ENCODE data around the gene XRRA1.
"Not testable (repeated sequence)": the region's sequence is repeated elsewhere in the genome, so short reads cannot be mapped to it uniquely, and the experiment has no call there.

XRRA1 gene

DNA sequence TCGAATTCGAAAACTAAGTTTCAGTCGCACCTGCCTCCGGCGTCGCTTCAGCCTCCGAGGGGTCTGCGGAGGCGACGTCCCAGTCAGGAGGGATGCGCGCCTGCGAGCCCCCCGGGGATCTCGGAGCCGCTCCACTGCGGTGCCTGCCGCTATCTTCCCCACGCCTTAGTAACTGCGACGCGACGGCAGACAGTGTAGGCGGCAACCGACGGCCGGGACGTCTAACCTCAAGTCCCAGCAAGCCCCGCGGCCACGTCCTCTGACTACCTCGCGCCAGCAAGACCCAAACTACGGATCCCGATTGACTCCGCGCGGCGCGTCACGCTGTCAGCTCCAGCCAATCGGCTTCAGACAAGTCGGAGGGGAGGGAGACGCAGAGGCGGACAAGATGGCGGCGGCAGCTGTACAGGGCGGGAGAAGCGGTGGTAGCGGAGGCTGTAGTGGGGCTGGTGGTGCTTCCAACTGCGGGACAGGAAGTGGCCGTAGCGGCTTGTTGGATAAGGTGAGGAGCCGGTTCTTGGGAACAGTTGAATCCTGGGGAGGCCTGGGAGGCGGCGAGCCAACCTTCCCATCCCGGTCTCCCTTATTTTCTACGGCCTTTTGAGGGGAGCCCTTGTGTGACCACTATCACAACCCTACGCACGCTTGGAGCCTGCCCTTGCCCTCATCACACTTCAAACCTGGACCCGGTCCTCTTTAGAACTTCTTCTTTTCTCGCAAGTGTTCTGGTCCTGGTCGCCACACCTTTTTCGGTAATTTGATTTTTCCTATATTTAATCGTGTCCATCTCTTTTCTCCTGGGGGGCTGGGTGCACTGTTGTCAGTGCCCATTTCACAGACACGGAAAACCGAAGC, at the start of gene XRRA1, which contains the start of gene SPCS2:
Gene XRRA1 (minus strand): TSS at position 194 of the 855 bp plus-strand sequence. CDS start 8,213 bp downstream, outside the sequence.
Gene SPCS2 (plus strand): TSS at position 369 of the 855 bp plus-strand sequence. CDS start 20 bp downstream, at position 389.
- peak; percentile 80 for DNase-seq

- no peak for DNase-seq
Observed at GRCh38 chr11:74992852-74993251, 44.0 kb upstream of the XRRA1 start.

- no peak for DNase-seq
Observed at GRCh38 chr11:74990941-74991340, 42.0 kb upstream of the XRRA1 start.

DNA sequence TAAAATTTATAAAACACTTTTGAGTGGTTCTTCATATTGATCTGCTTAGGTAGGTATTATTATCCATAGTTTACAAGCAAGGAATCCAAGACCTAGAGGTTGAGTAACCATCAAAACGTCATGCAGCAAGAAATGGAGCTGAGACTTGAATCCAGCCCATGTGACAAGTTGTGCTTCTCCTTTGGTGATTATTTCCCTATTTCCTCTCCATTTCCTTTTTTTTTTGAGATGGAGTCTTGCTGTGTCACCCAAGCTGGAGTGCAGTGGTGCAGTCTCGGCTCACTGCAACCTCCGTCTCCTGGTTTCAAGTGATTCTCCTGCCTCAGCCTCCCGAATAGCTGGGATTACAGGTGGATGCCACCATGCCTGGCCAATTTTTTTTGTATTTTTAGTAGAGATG, 41.3 kb upstream of the XRRA1 start:
- not testable (repeated sequence) for DNase-seq

DNA sequence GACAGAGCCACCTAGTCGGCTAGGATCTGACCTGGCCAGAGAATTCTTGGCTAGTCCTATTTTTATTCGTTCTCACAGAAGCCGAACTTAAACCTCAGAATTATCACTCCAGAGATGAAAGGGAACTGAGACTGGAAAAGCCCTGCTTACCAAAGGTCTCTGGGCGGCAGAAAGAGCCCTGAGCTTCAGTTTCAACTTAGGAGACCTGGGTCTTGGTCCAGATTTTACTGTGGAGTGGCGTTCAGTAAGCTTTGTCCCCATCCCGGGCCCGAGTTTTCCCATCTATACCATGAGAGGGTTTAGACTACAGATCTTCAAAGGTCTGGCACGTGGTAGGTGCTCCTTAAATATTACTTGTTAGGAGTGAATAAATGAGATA, 40.4 kb upstream of the XRRA1 start:
- DNase-seq, result no peak

DNA sequence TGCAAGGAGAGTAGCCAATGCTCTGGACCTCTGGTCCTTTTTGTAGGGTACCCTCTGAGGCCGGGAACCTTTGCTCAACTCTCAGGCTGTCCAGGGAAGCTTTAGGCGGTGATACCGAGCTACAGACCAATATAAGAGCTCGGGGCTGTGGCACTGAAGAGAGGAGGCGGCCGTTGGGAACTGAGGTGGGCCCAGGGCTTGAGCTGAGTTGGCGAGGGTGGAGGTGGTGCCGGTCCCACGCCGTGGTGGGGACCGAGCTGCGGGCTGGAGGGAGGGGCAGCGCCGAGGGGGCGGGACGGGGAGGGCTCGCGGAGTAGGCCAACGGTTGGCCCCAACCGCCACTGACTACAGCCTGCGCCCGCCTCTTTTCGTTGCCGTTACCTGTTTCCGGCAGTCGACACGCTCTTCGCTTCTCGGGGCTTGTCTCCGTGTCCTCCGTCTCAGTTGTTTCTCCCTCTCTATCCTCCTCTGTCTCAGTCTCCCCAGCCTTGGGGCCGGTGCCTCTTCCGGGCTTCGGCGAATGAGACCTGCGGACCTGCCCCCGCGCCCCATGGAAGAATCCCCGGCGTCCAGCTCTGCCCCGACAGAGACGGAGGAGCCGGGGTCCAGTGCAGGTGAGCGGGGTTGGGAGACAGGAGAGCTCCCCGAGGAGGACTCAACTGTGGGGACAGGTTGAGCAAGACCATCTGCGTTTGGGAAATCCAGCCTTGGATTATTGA, 39.8 kb upstream of the XRRA1 start, which contains the start of gene NEU3:
Gene NEU3 (plus strand): TSS at position 393 of the 719 bp plus-strand sequence. CDS start 128 bp downstream, at position 521.
- DNase-seq, result peak; percentile 50

GRCh38 chr11:74984730-74985129, 35.8 kb upstream of the XRRA1 start:
- DNase-seq, result no peak

- no peak for DNase-seq
Observed at GRCh38 chr11:74984070-74984469, 35.2 kb upstream of the XRRA1 start.

DNA sequence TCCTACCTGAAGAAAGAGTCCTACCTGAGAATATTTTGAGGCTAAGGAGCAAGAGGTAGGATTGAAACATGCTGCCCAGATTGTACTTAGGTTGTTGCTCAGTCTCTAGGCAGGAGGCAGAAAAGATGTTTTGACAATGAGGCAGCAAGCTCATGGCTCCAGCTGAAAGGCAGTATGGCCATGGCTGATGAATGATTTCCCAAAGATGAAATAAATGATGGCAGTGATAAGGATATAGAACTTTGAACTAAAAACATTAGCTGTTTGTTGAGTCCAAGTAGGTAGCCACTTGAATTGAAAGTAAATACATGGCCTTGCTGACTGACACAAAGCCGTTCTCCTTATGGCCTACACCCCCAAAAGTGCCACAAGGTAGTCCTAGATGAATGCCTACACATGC, 33.0 kb upstream of the XRRA1 start:
- no peak for DNase-seq

GRCh38 chr11:74980634-74981033, 31.7 kb upstream of the XRRA1 start:
- no peak for DNase-seq

- DNase-seq, result no peak
Observed at GRCh38 chr11:74978041-74978440, 29.1 kb upstream of the XRRA1 start.

GRCh38 chr11:74971424-74971823, 22.5 kb upstream of the XRRA1 start:
- DNase-seq, result no peak

- no peak for DNase-seq
Observed at GRCh38 chr11:74970852-74971395, 22.0 kb upstream of the XRRA1 start.

DNA sequence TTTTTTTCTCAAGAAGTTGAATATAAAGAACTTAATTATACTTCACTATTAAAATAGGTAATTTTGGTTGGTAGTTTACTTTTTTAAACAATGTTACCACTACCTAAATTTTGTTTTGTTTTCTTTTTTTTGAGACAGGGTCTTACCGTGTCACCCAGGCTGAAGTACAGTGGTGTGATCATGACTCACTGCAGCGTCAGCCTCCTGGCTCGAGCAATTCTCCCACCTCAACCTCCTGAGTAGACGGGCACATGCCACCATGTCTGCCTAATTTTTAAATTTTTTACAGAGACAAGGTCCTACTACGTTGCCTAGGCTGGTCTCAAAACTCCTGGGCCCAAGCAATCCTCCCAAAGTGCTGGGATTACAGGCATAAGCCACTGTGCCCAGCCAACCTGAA, 17.8 kb upstream of the XRRA1 start:
- no peak for DNase-seq

DNA sequence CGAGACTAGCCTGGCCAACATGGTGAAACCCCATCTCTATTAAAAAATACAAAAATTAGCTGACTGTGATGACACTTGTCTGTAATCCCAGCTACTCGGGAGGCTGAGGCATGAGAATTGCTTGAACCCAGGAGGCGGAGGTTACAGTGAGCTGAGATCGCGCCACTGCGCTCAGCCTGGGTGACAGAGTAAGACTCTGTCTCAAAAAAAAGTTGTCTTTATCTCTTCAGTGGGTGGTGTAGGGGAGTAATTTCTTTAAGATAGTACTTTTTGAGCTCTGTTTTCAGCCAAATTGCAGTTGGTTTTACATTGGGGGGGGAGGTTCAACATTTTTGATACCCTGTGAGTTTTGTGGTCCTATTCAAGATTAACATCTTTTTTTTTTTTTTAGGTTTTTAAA, 11.2 kb upstream of the XRRA1 start:
- not testable (repeated sequence) for DNase-seq

DNA sequence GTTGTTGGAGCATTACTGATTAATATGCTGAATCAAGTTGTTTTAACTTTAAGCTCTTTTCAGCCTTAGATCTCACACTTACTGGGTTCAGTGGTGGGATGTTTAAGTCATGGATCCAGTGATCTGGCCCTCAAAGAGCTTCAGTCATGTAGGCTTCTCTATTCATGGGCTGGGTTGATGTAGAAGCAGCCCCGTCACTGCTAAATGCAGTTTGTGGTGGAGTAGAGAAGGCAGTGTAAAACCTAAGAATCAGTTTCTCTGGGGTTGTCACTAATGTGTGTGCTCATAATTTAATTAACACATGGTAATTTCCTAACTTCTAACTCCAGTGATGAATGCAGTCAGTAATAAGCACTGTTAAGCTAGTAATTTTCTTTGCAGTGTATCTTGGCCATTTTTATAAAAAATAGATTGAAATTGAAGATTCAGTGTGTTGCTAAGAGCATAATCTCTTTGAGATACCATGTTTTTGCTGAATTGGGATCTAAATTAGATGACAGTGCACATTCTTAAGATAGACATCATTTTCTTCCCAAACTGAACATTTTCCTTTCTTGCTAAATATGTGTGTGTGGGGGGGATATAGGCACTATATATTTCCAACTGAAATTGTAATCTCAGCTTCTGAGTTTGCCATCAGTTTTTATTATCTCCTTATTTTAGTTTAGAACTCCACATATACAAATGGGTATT, 9.2 kb upstream of the XRRA1 start:
- no peak for DNase-seq

DNA sequence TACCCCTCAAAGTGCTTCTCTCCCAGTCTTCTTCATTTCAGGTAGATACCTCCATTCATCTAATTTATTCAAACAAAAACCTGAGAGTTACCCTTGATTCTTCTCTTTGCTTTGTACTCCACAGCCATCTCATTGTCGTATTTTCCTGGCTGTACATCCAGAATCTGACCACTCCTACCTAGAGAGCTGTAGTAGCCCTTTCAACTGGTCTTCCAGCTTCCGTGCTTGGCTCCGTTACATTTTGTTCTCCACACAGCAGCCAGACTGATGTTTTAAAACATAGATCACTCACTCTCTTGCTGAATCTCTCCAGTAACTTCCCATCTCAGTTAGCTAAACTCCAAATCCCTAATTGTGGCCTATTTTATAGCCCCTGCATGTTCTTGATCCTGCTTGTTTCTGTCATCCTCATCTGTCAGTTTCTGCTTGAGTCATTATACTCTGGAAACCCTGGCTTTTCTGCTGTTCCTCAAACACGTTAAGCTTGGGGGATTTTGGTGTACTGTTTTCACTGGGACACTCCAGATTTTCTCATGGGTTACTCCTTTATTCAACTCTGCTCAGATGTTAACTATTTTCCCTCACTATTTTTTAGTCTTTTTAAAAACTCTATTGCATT, 7.6 kb upstream of the XRRA1 start:
- no peak for DNase-seq

- DNase-seq, result no peak
Observed at GRCh38 chr11:74954199-74954598, 5.3 kb upstream of the XRRA1 start.

- no peak for DNase-seq
Observed at GRCh38 chr11:74953451-74953850, 4.6 kb upstream of the XRRA1 start.

DNA sequence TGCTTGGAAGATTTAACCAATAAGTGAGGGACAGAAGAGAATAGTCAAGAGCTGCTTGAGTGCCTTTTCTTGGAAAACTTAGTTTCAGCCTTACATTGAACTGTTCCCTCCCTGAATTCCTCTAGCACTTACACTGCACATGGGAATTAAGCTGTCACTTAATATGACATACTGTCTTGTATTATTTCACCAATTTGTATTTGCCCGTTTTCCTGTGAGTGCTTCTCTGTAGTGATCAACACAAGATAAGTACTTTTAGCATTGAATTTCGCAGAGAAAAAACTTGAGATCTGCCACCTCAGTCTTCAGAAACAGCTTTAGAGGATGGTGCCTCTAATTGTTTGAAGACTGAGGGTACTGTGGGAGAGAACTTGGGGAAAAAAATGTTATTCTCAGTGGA, 3.9 kb upstream of the XRRA1 start:
- no peak for DNase-seq

DNA sequence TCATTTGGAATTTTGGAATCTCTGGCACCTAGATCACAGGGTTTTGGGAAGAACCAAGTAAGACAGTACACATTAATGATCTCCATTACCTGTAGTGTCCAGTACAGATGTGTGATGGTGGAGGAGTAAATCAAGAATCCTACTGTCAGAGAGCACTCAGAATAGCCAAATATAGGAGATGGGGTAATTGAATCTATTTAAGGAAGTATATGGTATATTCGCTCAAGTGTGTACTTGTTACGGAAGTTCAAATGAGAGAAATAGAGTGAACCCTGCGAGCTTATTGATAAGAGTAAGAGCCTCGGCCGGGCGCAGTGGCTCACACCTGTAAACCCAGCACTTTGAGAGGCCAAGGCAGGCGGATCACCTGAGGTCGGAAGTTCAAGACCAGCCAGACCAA, 2.3 kb upstream of the XRRA1 start:
- DNase-seq, result no peak

DNA sequence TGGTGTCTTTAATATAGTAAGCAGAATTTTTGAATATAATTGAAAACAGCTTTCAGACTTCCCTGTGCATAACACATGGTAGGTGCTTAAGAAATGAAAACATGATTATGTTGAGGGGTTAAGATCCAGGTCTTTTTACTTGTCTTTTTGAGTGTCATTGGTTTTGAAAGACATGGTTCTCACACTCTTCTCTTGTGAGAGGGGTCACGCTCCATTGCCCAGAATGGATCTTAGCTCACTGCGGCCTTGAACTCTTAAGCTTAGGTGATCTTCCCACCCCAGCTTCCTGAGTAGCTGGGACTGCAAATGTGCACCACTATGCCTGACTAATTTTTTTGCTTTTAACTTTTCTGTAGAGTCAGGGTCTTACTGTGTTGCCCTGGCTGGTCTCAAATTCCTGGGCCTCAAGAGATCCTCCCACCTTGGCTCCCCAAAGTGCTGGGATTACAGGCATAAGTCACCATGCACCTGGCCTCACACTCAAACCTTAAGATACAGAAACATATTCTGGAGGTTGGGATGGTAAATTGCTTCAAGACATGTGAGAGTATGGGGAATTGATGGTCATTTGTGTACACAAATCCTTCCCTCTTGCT, 1.6 kb upstream of the XRRA1 start:
- DNase-seq, result no peak
